ENCODE data around the gene BCDIN3D.

Gene BCDIN3D

GRCh38 chr12:49888461-49889151 is 45.7 kb upstream of the BCDIN3D start:
- no peak for DNase-seq (ENCODE audit: low read depth)
- no peak overlapping the region for H3K4me3 ChIP-seq (ENCODE audit: low read length)
- no peak for TF ChIP-seq CTCF (IDR thresholded peaks at IDR 0.05; ENCODE audit: insufficient read depth, low read depth, low read length, missing control alignments)

- no peak for DNase-seq (ENCODE audit: low read depth)
- no peak for TF ChIP-seq CTCF (IDR thresholded peaks at IDR 0.05; ENCODE audit: insufficient read depth, low read depth, low read length, missing control alignments)
- H3K4me3 ChIP-seq (ENCODE audit: low read length), result no peak overlapping the region
These were observed 44.9 kb upstream of the BCDIN3D start for GRCh38 chr12:49887536-49888401.

- no peak for DNase-seq (ENCODE audit: low read depth)
- TF ChIP-seq CTCF (IDR thresholded peaks at IDR 0.05; ENCODE audit: insufficient read depth, low read depth, low read length, missing control alignments), result no peak
These were observed 44.2 kb upstream of the BCDIN3D start for GRCh38 chr12:49887091-49887490.

GRCh38 chr12:49885663-49886461 is 43.0 kb upstream of the BCDIN3D start:
- no peak for TF ChIP-seq CTCF (IDR thresholded peaks at IDR 0.05; ENCODE audit: insufficient read depth, low read depth, low read length, missing control alignments)
- no peak overlapping the region for H3K4me3 ChIP-seq (ENCODE audit: low read length)
- no peak for DNase-seq (ENCODE audit: low read depth)

More at GRCh38 chr12:49887091-49887490, 44.2 kb upstream of the BCDIN3D start:
- H3K4me3 ChIP-seq (ENCODE audit: low read length), result no peak overlapping the region

- no peak overlapping the region for H3K4me3 ChIP-seq (ENCODE audit: low read length)
- TF ChIP-seq CTCF (IDR thresholded peaks at IDR 0.05; ENCODE audit: insufficient read depth, low read depth, low read length, missing control alignments), result no peak
- DNase-seq (ENCODE audit: low read depth), result no peak
These were observed 42.2 kb upstream of the BCDIN3D start for GRCh38 chr12:49885118-49885517.

GRCh38 chr12:49882851-49883464 is 40.1 kb upstream of the BCDIN3D start:
- no peak overlapping the region for H3K4me3 ChIP-seq (ENCODE audit: low read length)
- DNase-seq (ENCODE audit: low read depth), result no peak
- no peak for TF ChIP-seq CTCF (IDR thresholded peaks at IDR 0.05; ENCODE audit: insufficient read depth, low read depth, low read length, missing control alignments)
